Ishikawa (cell line): ENCODE measurements around the gene TROAP.

Source experiments
- EP300 ChIP-seq: IDR thresholded peaks from 2 replicates; pipeline ENCODE4 v1.6.1; 2012; ENCODE audit warnings: borderline replicate concordance
- TAF1 ChIP-seq: IDR thresholded peaks from 2 replicates; pipeline ENCODE4 v1.6.1; 2012; ENCODE audit warnings: low read depth, mild to moderate bottlenecking
- TCF12 ChIP-seq: IDR thresholded peaks from 2 replicates; pipeline ENCODE4 v1.6.1; 2012; ENCODE audit warnings: low read depth
- TEAD4 ChIP-seq: IDR thresholded peaks from 2 replicates; pipeline ENCODE4 v1.6.1; 2012
- YY1 ChIP-seq: IDR thresholded peaks from 2 replicates; pipeline ENCODE4 v1.6.1; 2012; ENCODE audit warnings: low read depth
- TF ChIP-seq, protein P1 (sequence below): IDR thresholded peaks from 2 replicates; pipeline ENCODE4 v1.6.1; 2012; ENCODE audit warnings: low read depth, mild to moderate bottlenecking
- TF ChIP-seq, protein P2 (sequence below): IDR thresholded peaks from 2 replicates; pipeline ENCODE4 v1.6.1; 2012

DNA sequence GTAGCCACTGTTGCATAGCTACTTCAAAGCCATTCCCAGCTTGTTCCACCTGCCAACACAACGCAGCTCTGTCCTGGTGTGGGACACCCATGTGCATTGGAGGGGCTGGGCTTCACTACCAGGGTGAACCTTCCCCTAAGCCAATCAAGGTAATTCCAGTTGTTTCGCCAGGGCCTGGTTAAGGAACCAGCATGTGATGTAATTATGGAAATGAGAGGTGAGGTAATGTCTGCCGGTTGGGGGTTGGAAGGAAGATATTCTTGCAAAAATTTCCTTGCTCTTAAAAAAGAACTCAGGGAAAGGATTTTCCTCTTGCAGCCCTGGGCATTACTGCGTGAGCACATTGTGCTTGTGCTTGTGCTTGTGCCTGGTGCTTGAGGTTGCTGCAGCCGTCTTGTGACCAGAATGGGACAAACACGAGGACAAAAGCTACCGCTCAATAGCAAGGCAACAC is 43.3 kb upstream of the TROAP start:
- no peak for TF ChIP-seq EP300
- no peak for TF ChIP-seq TAF1
- TF ChIP-seq, protein P1, sequence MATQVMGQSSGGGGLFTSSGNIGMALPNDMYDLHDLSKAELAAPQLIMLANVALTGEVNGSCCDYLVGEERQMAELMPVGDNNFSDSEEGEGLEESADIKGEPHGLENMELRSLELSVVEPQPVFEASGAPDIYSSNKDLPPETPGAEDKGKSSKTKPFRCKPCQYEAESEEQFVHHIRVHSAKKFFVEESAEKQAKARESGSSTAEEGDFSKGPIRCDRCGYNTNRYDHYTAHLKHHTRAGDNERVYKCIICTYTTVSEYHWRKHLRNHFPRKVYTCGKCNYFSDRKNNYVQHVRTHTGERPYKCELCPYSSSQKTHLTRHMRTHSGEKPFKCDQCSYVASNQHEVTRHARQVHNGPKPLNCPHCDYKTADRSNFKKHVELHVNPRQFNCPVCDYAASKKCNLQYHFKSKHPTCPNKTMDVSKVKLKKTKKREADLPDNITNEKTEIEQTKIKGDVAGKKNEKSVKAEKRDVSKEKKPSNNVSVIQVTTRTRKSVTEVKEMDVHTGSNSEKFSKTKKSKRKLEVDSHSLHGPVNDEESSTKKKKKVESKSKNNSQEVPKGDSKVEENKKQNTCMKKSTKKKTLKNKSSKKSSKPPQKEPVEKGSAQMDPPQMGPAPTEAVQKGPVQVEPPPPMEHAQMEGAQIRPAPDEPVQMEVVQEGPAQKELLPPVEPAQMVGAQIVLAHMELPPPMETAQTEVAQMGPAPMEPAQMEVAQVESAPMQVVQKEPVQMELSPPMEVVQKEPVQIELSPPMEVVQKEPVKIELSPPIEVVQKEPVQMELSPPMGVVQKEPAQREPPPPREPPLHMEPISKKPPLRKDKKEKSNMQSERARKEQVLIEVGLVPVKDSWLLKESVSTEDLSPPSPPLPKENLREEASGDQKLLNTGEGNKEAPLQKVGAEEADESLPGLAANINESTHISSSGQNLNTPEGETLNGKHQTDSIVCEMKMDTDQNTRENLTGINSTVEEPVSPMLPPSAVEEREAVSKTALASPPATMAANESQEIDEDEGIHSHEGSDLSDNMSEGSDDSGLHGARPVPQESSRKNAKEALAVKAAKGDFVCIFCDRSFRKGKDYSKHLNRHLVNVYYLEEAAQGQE = no peak
- TF ChIP-seq, protein P2, sequence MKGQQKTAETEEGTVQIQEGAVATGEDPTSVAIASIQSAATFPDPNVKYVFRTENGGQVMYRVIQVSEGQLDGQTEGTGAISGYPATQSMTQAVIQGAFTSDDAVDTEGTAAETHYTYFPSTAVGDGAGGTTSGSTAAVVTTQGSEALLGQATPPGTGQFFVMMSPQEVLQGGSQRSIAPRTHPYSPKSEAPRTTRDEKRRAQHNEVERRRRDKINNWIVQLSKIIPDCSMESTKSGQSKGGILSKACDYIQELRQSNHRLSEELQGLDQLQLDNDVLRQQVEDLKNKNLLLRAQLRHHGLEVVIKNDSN = 0 out of 2 replicates have a peak, but pooled peaks have one; percentile 27
- no peak for TF ChIP-seq TCF12
- TF ChIP-seq TEAD4 = no peak
- no peak for TF ChIP-seq YY1
